NCI-H1048 (cell line): ENCODE results near the gene RAB1A.
"Not testable (repeated sequence)": the region's sequence is repeated elsewhere in the genome, so short reads cannot be mapped to it uniquely, and the experiment has no call there.

Experiments used
- DNase-seq: peaks from one replicate; lab custom pipeline; 2025; lab: John Stamatoyannopoulos, UW

The RAB1A gene

GRCh38 chr2:65136253-65136652, 6.3 kb upstream of the RAB1A start:
- DNase-seq: no peak

- no peak for DNase-seq
Observed at GRCh38 chr2:65134158-65134557, 4.3 kb upstream of the RAB1A start.

- DNase-seq: no peak
Observed at GRCh38 chr2:65133626-65134025, 3.7 kb upstream of the RAB1A start.

DNA sequence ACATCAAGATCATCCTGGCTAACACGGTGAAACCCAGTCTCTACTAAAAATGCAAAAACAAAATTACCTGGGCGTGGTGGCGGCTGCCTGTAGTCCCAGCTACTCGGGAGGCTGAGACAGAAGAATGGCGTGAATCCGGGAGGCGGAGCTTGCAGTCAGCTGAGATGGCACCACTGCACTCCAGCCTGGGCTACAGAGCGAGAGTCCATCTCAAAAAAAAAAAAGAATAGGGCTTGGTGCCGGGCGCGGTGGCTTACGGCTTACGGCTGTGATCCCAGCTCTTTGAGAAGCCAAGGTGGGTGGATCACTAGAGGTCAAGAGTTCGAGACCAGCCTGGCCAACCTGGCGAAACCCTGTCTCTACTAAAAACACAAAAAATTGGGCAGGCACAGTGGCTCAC, 3.0 kb upstream of the RAB1A start:
- not testable (repeated sequence) for DNase-seq

GRCh38 chr2:65130664-65131175, 814 bp upstream of the RAB1A start:
- DNase-seq: no peak

DNA sequence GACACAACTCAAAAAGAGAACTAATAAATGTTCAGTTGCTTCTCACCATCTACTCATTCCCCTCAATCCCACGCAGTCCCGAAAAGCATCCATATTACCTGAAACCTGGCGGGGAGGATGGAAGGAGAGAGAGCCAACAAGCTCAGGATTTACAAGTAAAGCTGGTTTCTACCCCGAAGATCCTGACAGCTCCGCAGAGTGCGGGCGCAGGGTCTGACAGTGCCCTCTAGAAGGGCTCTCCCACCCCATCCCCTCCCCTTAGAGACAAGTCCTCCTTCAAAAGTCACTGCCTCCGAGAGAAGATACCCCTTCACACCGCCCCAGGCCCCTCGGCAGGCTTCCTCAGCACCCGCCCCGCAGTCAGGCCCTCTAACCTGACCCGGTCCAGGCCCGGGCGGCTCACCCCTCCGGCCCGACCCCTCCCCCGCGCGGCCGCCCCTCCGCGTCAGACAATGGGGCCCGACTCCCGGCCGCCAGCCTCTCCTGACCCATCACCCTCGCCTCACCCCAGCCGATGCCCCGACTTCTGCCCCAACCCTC, 550 bp downstream of the RAB1A start:
- DNase-seq: no peak

DNA sequence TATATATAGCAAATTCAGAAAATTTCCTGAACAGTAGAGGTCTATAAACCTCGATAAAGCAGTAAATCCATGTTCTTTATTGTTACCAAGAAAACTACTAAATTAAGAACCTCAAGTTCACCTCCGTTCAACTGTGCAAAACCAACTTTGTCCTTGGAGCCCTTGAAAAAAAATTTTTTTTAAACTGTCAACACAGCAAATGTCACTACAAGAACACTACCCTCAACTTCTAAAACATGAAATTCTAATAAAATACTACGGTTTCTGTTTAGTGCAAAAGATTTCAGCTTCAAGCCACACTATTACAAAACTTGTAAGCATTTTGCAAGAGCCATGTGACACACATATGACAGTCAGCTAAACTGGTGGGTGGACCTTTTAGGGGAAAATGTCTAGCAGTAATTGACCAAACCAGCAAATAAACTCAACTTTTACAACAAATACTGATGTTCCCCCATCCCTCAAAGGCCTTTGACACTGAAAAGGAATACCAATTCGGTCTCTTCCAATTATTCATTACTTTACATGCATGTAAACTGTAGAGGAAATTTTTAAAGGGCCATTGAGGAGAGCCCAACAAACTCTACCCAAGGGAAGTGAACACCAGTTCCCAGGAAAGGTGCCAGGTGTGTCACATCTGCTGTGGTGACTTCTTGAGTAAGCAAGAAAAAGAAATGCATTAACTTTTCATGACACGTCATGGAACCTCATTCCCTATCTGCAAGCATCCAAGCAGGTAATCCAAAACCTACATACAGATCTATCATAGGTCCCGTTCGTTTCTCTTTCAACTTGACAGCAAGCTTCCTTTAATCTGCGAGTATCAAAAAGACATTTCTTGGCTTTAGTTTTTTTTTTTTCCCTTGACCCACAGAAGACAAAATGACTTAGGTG, 1.4 kb downstream of the RAB1A start:
- DNase-seq: no peak

DNA sequence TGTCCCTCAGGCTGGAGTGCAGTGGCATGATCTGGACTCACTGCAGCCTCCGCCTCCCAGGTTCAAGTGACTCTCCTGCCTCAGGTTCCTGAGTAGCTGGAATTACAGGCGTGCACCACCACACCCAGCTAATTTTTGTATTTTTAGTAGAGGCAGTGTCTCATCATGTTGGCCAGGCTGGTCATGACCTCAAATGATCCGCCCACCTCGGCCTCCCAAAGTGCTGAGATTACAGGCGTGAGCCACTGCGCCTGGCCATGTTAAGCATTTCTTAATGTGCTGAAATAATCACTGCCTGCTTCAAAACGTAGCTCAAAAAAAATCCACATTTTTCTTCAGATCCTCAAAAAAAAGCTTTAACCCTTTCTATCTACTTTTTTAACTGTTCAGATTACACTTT, 4.4 kb downstream of the RAB1A start:
- not testable (repeated sequence) for DNase-seq

DNA sequence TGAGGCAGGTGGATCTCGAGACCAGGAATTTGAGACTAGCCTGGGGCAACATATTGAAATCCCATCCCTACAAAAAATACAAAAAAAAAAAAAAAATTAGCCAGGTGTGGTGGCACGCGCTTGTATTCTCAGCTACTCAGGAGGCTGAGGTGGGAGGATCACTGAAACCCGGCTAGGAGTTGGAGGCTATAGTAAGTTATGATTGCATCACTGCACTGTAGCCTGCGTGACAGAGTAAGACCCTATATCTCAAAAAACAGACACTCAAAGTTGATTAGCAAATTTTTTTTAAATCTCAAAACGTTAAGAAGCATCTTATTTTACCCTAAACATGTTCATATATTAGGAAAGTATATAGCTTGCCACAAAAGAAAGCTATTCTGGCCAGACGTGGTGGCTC, 7.6 kb downstream of the RAB1A start:
- no peak for DNase-seq

DNA sequence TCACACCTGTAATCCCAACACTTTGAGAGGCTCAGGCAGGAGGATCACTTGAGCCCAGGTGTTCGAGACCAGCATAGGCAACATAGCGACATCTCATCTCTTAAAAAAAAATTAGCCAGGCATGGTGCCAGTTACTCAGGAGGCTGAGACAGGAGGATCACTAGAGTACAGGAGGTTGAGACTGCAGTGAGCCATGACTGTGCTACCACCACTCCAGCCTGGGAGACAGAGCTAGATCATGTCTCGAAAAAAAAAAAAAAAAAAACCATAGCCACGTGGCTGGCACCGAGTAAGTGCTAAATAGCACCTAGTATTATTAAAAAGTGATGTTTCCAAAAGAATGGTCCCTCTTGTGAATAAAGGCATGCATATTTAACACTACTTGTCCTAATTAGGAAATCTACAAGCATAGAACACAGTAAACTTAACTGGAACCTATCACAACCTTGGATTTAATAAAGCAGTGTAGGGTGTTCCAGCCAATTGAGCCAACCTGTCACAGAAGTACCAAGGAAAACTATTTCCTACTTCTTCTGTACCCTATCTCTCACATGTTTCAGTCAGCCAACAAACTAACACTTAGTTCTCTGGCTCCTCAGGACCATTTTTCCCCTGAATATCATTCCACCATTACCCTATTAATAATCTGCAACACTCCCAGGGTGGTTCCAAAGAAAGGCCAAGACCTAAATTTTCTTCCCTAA, 8.8 kb downstream of the RAB1A start:
- DNase-seq: no peak

GRCh38 chr2:65116645-65117044, 13.3 kb downstream of the RAB1A start:
- no peak for DNase-seq

GRCh38 chr2:65114921-65115320, 15.0 kb downstream of the RAB1A start:
- DNase-seq: no peak

DNA sequence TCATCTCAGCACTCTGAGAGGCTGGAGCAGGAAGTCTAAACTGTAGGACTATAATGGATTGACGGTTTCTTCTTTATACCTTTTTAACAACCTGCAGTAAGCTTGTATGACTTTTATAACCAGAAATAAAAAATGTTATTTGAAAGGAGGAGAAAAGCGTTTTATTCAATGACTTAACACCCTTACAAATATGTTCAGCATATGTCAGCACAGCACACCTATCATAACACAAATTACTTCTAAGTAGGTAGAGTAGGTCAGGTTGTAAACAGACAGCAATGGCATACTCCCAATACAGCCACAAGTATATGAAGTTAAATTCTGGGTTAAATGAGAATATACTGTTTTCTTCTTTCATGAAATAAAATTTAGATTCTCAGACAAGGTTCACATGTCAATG, 16.1 kb downstream of the RAB1A start:
- DNase-seq: no peak

DNA sequence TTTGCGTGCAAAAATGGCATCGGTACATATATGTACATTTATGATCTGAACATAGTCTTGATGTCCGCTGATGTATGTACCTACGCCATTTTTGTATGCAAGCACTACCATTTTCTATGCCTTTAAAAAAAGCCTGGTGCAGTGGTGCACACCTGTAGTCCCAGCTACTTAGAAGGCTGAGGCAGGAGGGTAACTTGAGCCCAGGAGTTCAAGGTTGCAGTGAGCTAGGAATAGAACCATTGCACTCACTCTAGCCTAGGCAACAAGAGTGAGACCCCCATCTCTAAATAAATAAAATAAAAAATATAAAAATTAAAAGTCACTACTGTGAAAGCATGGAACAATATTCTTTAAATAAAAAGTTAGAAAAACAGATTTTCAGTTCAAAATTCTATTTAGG, 16.7 kb downstream of the RAB1A start:
- DNase-seq: no peak

GRCh38 chr2:65112633-65113032, 17.3 kb downstream of the RAB1A start:
- no peak for DNase-seq

GRCh38 chr2:65108780-65109179, 21.1 kb downstream of the RAB1A start:
- DNase-seq: no peak

- no peak for DNase-seq
Observed at GRCh38 chr2:65107530-65107929, 22.4 kb downstream of the RAB1A start.

DNA sequence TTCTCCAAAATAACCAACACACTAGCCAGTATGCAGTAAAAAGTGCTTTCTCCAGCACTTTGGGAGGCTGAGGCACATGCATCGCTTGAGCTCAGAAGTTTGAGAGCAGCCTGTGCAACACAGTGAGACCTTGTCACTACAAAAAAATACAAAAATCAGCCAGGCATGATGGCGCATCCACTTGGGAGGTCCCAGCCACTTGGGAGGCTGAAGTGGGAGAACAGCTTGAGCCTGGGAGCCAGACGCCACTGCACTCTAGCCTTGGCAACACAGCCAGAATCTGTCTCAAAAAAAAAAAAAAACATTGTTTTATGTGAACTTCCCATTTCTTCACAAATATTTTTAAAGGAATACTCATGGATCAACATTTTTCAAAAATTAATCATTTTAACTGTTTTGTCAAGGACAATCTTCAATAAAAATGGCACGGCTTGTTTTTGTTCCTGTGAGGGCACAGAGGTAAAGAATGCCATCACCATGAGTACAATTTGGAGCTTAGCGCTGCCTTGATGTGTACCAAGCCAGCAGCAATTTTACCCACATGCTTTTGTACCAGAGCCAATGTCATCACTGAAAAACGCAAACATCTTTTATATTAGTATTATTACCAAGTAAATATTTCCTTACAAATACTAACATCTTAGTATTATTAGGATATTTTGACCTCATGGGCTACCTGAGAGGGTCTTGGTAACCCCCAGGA, 26.7 kb downstream of the RAB1A start:
- no peak for DNase-seq

GRCh38 chr2:65101071-65101470, 28.8 kb downstream of the RAB1A start:
- DNase-seq: no peak

GRCh38 chr2:65098741-65099140, 31.2 kb downstream of the RAB1A start:
- no peak for DNase-seq

DNA sequence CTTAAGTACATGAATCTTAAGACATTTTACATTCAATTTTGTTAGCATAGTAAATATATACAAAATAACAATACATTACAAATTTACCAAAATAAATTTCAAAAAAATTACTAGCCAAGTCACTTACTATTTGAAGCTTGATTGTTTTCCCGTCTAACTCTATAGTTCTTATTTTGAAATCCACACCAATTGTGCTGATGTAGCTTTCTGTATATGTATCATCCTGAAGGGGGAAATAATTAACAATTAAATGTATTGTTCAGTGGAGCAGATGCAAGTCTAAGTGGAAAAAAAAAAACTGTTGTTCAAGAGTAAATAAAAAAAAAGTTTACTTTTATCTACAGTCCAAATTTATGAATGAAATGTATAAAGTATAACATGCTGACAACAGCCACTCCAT, 32.1 kb downstream of the RAB1A start:
- no peak for DNase-seq

- no peak for DNase-seq
Observed at GRCh38 chr2:65096948-65097347, 33.0 kb downstream of the RAB1A start.
